Activated CD8-positive, alpha-beta T cell treated with anti-CD3 and anti-CD28 coated beads for 36 hours (primary cell): ENCODE measurements around the gene CALN1. TPM values are rescaled to one million over a fixed set of nuclear protein-coding genes. Genes with fewer than 3 reads are reported as not detected.
"Not testable (repeated sequence)": the region's sequence is repeated elsewhere in the genome, so short reads cannot be mapped to it uniquely, and the experiment has no call there.

Experiments used
- ATAC-seq: fragments of 200-7000 bp; cut with Tn5 transposase; one replicate; pipeline ENCODE4 v1.10.0; 2021; ENCODE audit warnings: mild to moderate bottlenecking, moderate library complexity
- CTCF ChIA-PET: fragments of 350-600 bp; sonication (Branson Sonifier 250); formaldehyde crosslinking; loops from one replicate; lab custom pipeline; 2021; ENCODE audit warnings: antibody characterized with exemption; lab: Charles Lee
- POLR2A ChIA-PET: fragments of 350-600 bp; sonication (Branson Sonifier 250); formaldehyde crosslinking; loops from one replicate; lab custom pipeline; 2021; ENCODE audit warnings: antibody characterized with exemption; lab: Charles Lee
- DNase-seq: peaks from one replicate; pipeline ENCODE4 v3.0.0-alpha.2; 2020
- H3K27ac Mint-ChIP-seq: one replicate; pipeline ENCODE4 v1.8.0; 2021; ENCODE audit warnings: mild to moderate bottlenecking, mixed read lengths
- H3K27me3 Mint-ChIP-seq: one replicate; pipeline ENCODE4 v1.8.0; 2021; ENCODE audit warnings: mixed read lengths
- H3K36me3 Mint-ChIP-seq: one replicate; pipeline ENCODE4 v1.8.0; 2021; ENCODE audit warnings: low read depth, mixed read lengths
- H3K4me1 Mint-ChIP-seq: one replicate; pipeline ENCODE4 v1.8.0; 2021; ENCODE audit warnings: low read depth, mixed read lengths
- H3K4me3 Mint-ChIP-seq: one replicate; pipeline ENCODE4 v1.8.0; 2021; ENCODE audit warnings: mild to moderate bottlenecking, moderate library complexity, mixed read lengths
- H3K9me3 Mint-ChIP-seq: one replicate; pipeline ENCODE4 v1.8.0; 2021; ENCODE audit warnings: mixed read lengths
- intact Hi-C: fragments of 100-400 bp; cut with micrococcal nuclease; formaldehyde crosslinking; loops from one replicate; pipeline ENCODE4 v1.10.0; 2022
- total RNA-seq, 2 experiments: library from RNA; stranded (reverse); gene quantifications; one replicate each; pipeline ENCODE4 v1.2.3, GENCODE V29; 2021
- TF ChIP-seq, protein P1 (sequence below): fragments of 200-600 bp; IDR thresholded peaks from one replicate; pipeline ENCODE4 v1.8.0; 2022; ENCODE audit warnings: antibody characterized with exemption, mild to moderate bottlenecking

The CALN1 gene
- total RNA-seq, 2 experiments from 2014 or later = 0.02 to 0.16 TPM

- ChIA-PET CTCF (no interaction called here), POLR2A (no interaction called here)
- DNase-seq (no peak), ATAC-seq (no peak)
- Mint-ChIP-seq H3K9me3 (no peaks in the 10 kb centered on the region), H3K36me3 (no peaks in the 10 kb centered on the region), H3K4me3 (no peak overlapping the region), H3K4me1 (no peaks in the 10 kb centered on the region), H3K27me3 (no peaks in the 10 kb centered on the region), H3K27ac (no peak overlapping the region)
- intact Hi-C loops = no loop called here
- TF ChIP-seq, protein P1, sequence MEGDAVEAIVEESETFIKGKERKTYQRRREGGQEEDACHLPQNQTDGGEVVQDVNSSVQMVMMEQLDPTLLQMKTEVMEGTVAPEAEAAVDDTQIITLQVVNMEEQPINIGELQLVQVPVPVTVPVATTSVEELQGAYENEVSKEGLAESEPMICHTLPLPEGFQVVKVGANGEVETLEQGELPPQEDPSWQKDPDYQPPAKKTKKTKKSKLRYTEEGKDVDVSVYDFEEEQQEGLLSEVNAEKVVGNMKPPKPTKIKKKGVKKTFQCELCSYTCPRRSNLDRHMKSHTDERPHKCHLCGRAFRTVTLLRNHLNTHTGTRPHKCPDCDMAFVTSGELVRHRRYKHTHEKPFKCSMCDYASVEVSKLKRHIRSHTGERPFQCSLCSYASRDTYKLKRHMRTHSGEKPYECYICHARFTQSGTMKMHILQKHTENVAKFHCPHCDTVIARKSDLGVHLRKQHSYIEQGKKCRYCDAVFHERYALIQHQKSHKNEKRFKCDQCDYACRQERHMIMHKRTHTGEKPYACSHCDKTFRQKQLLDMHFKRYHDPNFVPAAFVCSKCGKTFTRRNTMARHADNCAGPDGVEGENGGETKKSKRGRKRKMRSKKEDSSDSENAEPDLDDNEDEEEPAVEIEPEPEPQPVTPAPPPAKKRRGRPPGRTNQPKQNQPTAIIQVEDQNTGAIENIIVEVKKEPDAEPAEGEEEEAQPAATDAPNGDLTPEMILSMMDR = no peak
Measured at GRCh38 chr7:72078856-72079255, 333.3 kb downstream of the CALN1 start.

DNA sequence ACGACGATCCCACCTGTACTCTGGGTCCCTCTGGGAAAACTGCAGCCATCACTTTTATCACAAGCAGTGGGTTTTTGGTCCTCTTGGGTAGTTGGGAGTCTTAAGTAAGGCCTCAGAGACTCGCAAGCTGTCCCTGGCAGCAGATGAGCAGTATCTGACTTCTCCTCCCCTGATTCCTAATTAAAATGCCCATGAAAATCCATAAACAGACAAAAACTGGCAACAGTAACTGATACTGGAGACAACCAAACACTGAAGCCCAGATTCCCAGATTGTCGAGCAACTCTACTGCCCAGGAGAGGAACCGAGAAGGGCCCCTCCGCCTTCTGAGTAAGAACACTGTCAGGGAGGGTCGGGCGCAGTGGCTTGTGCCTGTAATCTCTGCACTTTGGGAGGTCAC is 333.8 kb downstream of the CALN1 start:
- ChIA-PET POLR2A (no interaction called here), CTCF (no interaction called here)
- ATAC-seq (no peak), DNase-seq (no peak)
- no peak overlapping the region for H3K4me3 Mint-ChIP-seq
- TF ChIP-seq, protein P1 = no peak
- H3K27me3 Mint-ChIP-seq = no peaks in the 10 kb centered on the region
- no peaks in the 10 kb centered on the region for H3K9me3 Mint-ChIP-seq
- no peaks in the 10 kb centered on the region for H3K36me3 Mint-ChIP-seq
- no peak overlapping the region for H3K27ac Mint-ChIP-seq
- intact Hi-C loops = no loop called here
- no peaks in the 10 kb centered on the region for H3K4me1 Mint-ChIP-seq

DNA sequence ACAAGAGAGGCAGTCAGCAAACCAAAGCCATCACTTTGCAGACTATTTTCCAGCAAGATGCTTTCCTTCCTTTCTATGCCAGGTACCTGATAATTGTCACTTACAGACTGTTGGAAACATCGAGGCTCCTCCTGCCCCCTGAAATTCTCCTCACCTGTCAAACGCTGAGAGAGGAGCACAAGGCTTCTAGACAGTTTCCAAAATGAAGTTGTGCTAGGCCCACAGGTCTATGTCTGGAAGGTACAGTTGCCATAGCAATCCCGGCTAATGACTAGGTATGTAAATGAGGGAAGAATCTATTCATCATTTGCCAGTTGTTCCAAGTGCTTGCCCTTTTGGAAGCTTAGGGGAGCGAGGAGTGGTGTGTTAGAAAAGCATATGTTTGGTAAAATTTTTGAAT is 334.4 kb downstream of the CALN1 start:
- POLR2A ChIA-PET = no interaction called here

GRCh38 chr7:72072901-72073300 is 339.2 kb downstream of the CALN1 start:
- no peak overlapping the region for H3K27ac Mint-ChIP-seq
- ChIA-PET POLR2A (no interaction called here), CTCF (no interaction called here)
- no peak overlapping the region for H3K4me3 Mint-ChIP-seq
- no peaks in the 10 kb centered on the region for H3K36me3 Mint-ChIP-seq
- ATAC-seq = no peak
- no peak for DNase-seq
- no peaks in the 10 kb centered on the region for H3K27me3 Mint-ChIP-seq
- peaks cover 15% of the 10 kb centered on the region for H3K9me3 Mint-ChIP-seq
- no peaks in the 10 kb centered on the region for H3K4me1 Mint-ChIP-seq
- TF ChIP-seq, protein P1 = no peak
- intact Hi-C loops = no loop called here

More for the DNA sequence above, 334.4 kb downstream of the CALN1 start:
- H3K4me1 Mint-ChIP-seq = no peaks in the 10 kb centered on the region
- peaks cover 3% of the 10 kb centered on the region for H3K9me3 Mint-ChIP-seq
- DNase-seq = no peak
- no peak overlapping the region for H3K4me3 Mint-ChIP-seq
- no peaks in the 10 kb centered on the region for H3K27me3 Mint-ChIP-seq
- no peaks in the 10 kb centered on the region for H3K36me3 Mint-ChIP-seq
- no peak overlapping the region for H3K27ac Mint-ChIP-seq
- TF ChIP-seq, protein P1 = no peak
- ATAC-seq = no peak
- intact Hi-C loops = no loop called here
- CTCF ChIA-PET = no interaction called here

DNA sequence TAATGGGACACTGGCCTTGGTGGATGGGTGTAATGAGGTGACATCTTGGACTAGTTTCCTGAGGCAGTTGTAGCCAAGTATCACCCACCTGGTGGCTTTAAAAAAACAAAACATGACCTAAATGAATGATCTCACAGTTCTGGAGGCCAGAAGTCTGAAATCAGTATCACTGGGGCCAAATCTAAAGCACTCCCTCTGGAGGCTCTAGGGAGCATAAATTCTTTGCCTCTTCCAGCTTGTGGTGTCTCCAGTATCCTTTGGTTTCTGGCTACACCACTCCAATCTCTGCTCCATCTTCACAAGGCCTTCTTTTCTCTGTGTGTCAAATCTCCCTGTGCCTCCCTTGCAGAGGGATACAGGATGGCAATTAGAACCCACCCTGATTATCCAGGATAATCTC is 342.9 kb downstream of the CALN1 start:
- no peaks in the 10 kb centered on the region for H3K27me3 Mint-ChIP-seq
- TF ChIP-seq, protein P1 = no peak
- no peaks in the 10 kb centered on the region for H3K4me1 Mint-ChIP-seq
- ATAC-seq = no peak
- CTCF ChIA-PET = no interaction called here
- DNase-seq = no peak
- intact Hi-C loops = no loop called here
- H3K36me3 Mint-ChIP-seq = no peaks in the 10 kb centered on the region
- H3K27ac Mint-ChIP-seq = no peak overlapping the region
- H3K9me3 Mint-ChIP-seq = peaks cover 15% of the 10 kb centered on the region
- no peak overlapping the region for H3K4me3 Mint-ChIP-seq
- POLR2A ChIA-PET = interaction anchor here (0.7 kb wide), 1 partner anchor 190 kb away, joined by 3 read pairs; no protein-coding TSS in a partner anchor

GRCh38 chr7:72065764-72066163 is 346.4 kb downstream of the CALN1 start:
- CTCF ChIA-PET, H3K27ac Mint-ChIP-seq, POLR2A ChIA-PET, H3K9me3 Mint-ChIP-seq, H3K4me1 Mint-ChIP-seq, ATAC-seq, H3K27me3 Mint-ChIP-seq, H3K36me3 Mint-ChIP-seq, intact Hi-C loops, DNase-seq, H3K4me3 Mint-ChIP-seq: not testable (repeated sequence)
